AG04449 (cell line): Measurements from ENCODE around the gene ASPG.

Experiments used
- CTCF ChIA-PET: fragments of 350-600 bp; formaldehyde crosslinking; extraction: SDS; loops from one replicate; lab custom pipeline; 2021; ENCODE audit warnings: antibody characterized with exemption; lab: Yijun Ruan, JAX
- POLR2A ChIA-PET: fragments of 400-600, 350-600 bp; formaldehyde crosslinking; extraction: SDS; loops from one replicate; lab custom pipeline; 2020; ENCODE audit warnings: antibody characterized with exemption, inconsistent platforms; lab: Yijun Ruan, JAX
- DNase-seq: peaks from one replicate; pipeline ENCODE4 v3.0.0-alpha.2; 2010; ENCODE audit warnings: low read depth, low spot score
- H3K4me3 ChIP-seq: 2 replicates; pipeline ENCODE4 v1.5.1; 2011; ENCODE audit warnings: low read depth, mild to moderate bottlenecking, control low read depth, low read length
- TF ChIP-seq, protein P1 (sequence below): IDR thresholded peaks from one replicate; pipeline ENCODE4 v1.5.1; 2011; ENCODE audit warnings: mild to moderate bottlenecking, moderate library complexity, low read length, control low read depth, inconsistent platforms; ENCODE audit not compliant: insufficient read depth; ENCODE audit errors: missing control alignments

The ASPG gene

DNA sequence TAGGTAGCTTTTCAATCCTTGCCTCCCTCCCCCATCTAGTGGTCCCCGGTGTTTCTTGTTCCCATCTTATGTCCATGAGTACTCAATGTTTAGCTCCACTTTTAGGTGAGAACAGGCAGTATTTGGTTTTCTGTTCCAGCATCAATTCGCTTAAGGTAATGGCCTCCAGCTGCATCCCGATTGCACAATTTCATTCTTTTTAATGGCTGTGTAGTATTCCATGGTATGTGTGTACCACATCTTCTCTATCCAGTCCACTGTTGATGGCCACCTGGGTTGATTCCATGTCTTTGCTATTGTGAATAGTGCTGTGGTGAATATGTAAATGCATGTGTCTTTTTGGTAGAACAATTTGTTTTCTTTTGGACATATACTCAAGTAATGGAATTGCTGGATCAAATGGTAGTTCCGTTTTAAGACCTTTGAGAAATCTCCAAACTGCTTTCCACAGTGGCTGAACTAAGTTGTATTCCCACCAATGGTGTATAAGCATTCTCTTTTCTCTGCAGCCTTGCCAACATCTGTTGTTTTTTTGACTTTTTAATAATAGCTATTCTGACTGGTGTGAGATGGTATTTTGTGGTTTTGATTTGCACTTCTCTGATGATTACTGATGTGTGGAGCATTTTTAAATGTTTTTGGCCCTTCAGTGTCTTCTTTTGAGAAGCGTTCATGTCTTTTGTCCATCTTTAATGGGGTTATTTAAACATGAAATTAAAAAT is 34.2 kb upstream of the ASPG start:
- H3K4me3 ChIP-seq: no peak overlapping the region
- DNase-seq: no peak
- CTCF ChIA-PET: interaction anchor here (1.3 to 1.4 kb wide), 2 partner anchors 24 to 242 kb away, joined by 3 to 4 read pairs; no protein-coding TSS in a partner anchor
- POLR2A ChIA-PET: no interaction called here
- TF ChIP-seq, protein P1, sequence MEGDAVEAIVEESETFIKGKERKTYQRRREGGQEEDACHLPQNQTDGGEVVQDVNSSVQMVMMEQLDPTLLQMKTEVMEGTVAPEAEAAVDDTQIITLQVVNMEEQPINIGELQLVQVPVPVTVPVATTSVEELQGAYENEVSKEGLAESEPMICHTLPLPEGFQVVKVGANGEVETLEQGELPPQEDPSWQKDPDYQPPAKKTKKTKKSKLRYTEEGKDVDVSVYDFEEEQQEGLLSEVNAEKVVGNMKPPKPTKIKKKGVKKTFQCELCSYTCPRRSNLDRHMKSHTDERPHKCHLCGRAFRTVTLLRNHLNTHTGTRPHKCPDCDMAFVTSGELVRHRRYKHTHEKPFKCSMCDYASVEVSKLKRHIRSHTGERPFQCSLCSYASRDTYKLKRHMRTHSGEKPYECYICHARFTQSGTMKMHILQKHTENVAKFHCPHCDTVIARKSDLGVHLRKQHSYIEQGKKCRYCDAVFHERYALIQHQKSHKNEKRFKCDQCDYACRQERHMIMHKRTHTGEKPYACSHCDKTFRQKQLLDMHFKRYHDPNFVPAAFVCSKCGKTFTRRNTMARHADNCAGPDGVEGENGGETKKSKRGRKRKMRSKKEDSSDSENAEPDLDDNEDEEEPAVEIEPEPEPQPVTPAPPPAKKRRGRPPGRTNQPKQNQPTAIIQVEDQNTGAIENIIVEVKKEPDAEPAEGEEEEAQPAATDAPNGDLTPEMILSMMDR: no peak

DNA sequence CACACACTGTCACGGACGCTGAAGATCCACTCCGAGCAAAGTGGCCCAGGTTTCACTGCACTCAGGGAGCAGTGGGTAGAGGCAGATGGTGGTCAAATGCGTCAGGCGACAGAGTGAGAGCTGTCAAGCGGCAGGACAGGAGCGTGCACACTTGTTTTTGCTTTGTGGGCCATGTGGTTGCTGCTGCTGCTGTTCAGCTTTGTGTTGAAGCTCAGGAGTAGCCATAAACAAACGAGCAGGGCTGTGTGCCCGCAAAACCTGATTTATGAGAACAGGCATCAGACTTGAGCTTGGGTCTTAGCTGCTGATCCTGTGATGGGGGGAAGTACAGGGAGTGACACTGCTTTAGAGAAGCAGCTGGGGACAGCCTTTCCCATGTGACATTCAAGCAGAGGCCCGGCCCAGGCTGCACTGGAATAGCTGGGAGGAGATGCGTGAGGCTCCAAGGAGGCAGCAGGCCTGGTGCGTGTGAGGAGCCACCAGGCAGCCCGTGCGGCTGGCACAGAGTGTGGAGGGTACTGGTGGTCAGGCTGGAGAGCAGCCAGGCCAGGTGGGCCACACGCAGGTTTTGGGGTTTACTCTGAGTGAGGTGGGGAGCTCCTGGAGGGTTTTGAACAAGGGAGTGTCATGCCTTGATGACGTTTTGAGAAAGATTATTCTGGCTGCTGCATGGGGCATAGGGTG is 31.1 kb upstream of the ASPG start:
- ChIA-PET CTCF (no interaction called here), POLR2A (no interaction called here)
- H3K4me3 ChIP-seq: no peak overlapping the region
- TF ChIP-seq, protein P1: no peak
- DNase-seq: no peak

DNA sequence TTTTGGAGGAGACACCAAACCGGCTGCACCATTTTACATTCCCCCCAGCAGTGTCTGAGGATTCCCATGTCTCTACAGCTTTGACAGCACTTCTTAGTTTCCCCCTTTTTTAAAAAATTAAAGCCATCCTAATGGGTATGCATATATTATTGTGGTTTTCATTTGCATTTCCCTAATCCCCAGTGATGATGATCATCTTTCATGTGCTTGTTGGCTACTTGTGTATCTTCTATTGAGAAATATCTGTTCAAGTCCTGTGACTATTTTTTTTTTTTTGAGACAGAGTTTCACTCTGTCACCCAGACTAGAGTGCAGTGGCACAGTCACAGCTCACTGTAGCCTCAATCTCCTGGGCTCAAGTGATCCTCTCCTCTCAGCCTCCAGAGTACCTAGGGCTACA is 23.2 kb upstream of the ASPG start:
- ChIA-PET POLR2A (no interaction called here), CTCF (no interaction called here)
- DNase-seq: no peak
- no peak overlapping the region for H3K4me3 ChIP-seq
- TF ChIP-seq, protein P1: no peak

DNA sequence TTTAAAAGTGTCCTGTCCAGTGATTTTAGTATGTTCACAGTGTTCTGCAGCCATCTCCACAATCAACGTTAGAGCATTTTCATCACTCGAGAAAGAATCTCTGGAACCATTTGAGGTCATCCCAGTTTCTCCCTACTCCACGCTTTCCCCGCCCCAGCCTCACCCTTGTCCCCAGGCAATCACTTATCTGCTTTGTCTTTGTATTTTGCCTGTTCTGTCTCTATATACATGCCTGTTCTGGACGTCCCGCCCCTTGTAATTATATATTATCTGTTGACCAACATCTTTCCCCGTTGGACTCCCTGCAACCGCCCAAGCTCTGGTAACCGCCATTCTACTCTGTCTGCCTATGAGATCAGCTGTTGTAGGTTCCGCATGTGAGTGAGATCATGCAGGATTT is 21.5 kb upstream of the ASPG start:
- ChIA-PET CTCF (interaction anchor here (1.2 kb wide), 1 partner anchor 30 kb away, joined by 3 read pairs; no protein-coding TSS in a partner anchor), POLR2A (no interaction called here)
- TF ChIP-seq, protein P1: no peak
- H3K4me3 ChIP-seq: no peak overlapping the region
- no peak for DNase-seq

GRCh38 chr14:104066279-104066678 is 19.2 kb upstream of the ASPG start:
- CTCF ChIA-PET: interaction anchor here (1.0 kb wide), 1 partner anchor 11 kb away, joined by 5 read pairs; no protein-coding TSS in a partner anchor
- TF ChIP-seq, protein P1: no peak

DNA sequence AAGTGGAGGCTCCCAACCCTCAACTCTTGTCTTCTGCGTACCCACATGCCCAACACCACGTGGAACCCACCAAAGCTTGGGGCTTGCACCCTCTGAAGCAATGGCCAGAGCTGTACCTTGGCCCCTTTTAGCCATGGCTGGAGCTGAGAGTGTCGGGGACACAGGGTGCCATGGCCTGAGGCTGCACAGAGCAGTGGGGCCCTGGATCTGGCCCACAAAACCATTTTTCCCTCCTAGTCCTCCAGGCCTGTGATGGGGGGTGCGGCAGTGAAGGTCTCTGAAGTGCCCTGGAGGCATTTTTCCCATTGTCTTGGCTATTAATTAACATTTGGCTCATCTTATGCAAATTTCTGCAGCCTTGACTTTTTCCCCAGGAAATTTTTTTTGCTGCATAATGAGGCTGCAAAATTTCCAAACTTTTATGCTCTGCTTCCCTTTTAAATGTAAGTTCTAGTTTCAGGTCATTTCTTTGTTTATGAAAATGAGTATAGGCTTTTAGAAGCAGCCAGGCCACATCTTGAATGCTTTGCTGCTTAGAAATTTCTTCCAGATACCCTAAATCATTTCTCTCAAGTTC is 18.7 kb upstream of the ASPG start:
- no peak for DNase-seq
- TF ChIP-seq, protein P1: no peak
- CTCF ChIA-PET: no interaction called here
- H3K4me3 ChIP-seq: no peak overlapping the region
- POLR2A ChIA-PET: no interaction called here

More at GRCh38 chr14:104066279-104066678, 19.2 kb upstream of the ASPG start:
- no peak for DNase-seq
- POLR2A ChIA-PET: no interaction called here
- no peak overlapping the region for H3K4me3 ChIP-seq
